Left ventricle myocardium inferior (tissue), 1 donor: Measurements from ENCODE around the gene KCTD14. TPM values are rescaled to one million over a fixed set of nuclear protein-coding genes. Genes with fewer than 3 reads are reported as not detected.
"Not testable (repeated sequence)": the region's sequence is repeated elsewhere in the genome, so short reads cannot be mapped to it uniquely, and the experiment has no call there.

Source experiments
- DNase-seq: peaks from one replicate; pipeline ENCODE4 v3.0.0-alpha.2; 2020
- H3K27ac ChIP-seq: fragments of 200-600 bp; replicated peaks from 2 replicates; pipeline ENCODE4 v1.8.0; 2021
- H3K27me3 ChIP-seq: fragments of 200-600 bp; 2 replicates; pipeline ENCODE4 v1.8.0; 2021; ENCODE audit warnings: low read depth
- H3K36me3 ChIP-seq: fragments of 200-600 bp; 2 replicates; pipeline ENCODE4 v1.8.0; 2021
- H3K4me1 ChIP-seq: fragments of 200-600 bp; 2 replicates; pipeline ENCODE4 v1.8.0; 2021
- H3K4me3 ChIP-seq: fragments of 200-600 bp; 2 replicates; pipeline ENCODE4 v1.8.0; 2021; ENCODE audit warnings: mild to moderate bottlenecking, moderate library complexity
- H3K9me3 ChIP-seq: fragments of 200-600 bp; replicated peaks from 2 replicates; pipeline ENCODE4 v1.8.0; 2021
- intact Hi-C: fragments of 100-400 bp; cut with micrococcal nuclease; formaldehyde crosslinking; loops from one replicate; pipeline ENCODE4 v1.11.0; 2022
- total RNA-seq: library from RNA; stranded (reverse); fragmentation: NEBNext Ultra II Directional; extraction: Animal tissue kit (Norgen Biotek cat#: 25700); gene quantifications from one replicate; pipeline ENCODE4 v1.2.1, GENCODE V29; 2021
- TF ChIP-seq, protein P1 (sequence below): fragments of 200-600 bp; IDR thresholded peaks from 2 replicates; pipeline ENCODE4 v1.8.0; 2021; ENCODE audit warnings: antibody characterized with exemption, mild to moderate bottlenecking, borderline replicate concordance
- donor health status: DM: no; HTN: yes; CAD: no; lungs with severe emphysema.

KCTD14 gene
- total RNA-seq, 1 donor from 2014 or later: 0.16 TPM

- H3K27me3 ChIP-seq: no peaks in the 10 kb centered on the region
- H3K9me3 ChIP-seq: no peaks in the 10 kb centered on the region
- intact Hi-C loops: no loop called here
- no peaks in the 10 kb centered on the region for H3K36me3 ChIP-seq
- peak; percentile 55 for DNase-seq
- H3K27ac ChIP-seq: no peak overlapping the region
- H3K4me1 ChIP-seq: peaks cover 11% of the 10 kb centered on the region
- H3K4me3 ChIP-seq: no peak overlapping the region
- TF ChIP-seq, protein P1, sequence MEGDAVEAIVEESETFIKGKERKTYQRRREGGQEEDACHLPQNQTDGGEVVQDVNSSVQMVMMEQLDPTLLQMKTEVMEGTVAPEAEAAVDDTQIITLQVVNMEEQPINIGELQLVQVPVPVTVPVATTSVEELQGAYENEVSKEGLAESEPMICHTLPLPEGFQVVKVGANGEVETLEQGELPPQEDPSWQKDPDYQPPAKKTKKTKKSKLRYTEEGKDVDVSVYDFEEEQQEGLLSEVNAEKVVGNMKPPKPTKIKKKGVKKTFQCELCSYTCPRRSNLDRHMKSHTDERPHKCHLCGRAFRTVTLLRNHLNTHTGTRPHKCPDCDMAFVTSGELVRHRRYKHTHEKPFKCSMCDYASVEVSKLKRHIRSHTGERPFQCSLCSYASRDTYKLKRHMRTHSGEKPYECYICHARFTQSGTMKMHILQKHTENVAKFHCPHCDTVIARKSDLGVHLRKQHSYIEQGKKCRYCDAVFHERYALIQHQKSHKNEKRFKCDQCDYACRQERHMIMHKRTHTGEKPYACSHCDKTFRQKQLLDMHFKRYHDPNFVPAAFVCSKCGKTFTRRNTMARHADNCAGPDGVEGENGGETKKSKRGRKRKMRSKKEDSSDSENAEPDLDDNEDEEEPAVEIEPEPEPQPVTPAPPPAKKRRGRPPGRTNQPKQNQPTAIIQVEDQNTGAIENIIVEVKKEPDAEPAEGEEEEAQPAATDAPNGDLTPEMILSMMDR: no peak
Observed at GRCh38 chr11:78030429-78031325, 7.6 kb upstream of the KCTD14 start.

- H3K4me1 ChIP-seq: peaks cover 13% of the 10 kb centered on the region
- H3K9me3 ChIP-seq, DNase-seq, H3K27me3 ChIP-seq, H3K4me3 ChIP-seq, H3K27ac ChIP-seq, H3K36me3 ChIP-seq, intact Hi-C loops: not testable (repeated sequence)
Observed at GRCh38 chr11:78028423-78028822, 5.3 kb upstream of the KCTD14 start.

DNA sequence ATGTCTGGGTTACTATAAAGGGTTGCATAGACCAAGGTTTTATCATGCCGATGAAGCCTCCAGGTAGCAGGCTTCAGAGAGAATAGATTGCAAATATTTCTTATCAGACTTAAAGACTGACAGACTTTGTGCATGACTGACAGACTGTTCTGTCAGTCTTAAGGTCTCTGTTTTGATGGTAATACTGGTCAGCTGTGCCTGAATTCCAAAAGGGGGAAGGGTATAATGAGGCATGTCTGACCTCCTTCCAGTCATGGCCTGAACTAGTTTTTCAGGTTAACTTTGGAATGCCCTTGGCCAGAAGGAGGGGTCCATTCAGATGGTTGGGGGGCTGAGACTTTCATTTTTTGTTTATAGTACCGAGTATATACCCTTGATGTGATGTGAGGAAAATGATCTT, 4.7 kb upstream of the KCTD14 start:
- Histone ChIP-seq H3K4me3 (no peak overlapping the region), H3K9me3 (no peaks in the 10 kb centered on the region), H3K27ac (no peak overlapping the region), H3K36me3 (no peaks in the 10 kb centered on the region), H3K4me1 (peaks cover 19% of the 10 kb centered on the region), H3K27me3 (peaks cover 13% of the 10 kb centered on the region)
- no peak for DNase-seq
- intact Hi-C loops: no loop called here
- TF ChIP-seq, protein P1: no peak

- TF ChIP-seq, protein P1: no peak
- Histone ChIP-seq H3K27me3 (peaks cover 17% of the 10 kb centered on the region), H3K27ac (no peak overlapping the region), H3K9me3 (no peaks in the 10 kb centered on the region), H3K36me3 (no peaks in the 10 kb centered on the region), H3K4me1 (peaks cover 11% of the 10 kb centered on the region), H3K4me3 (no peak overlapping the region)
- intact Hi-C loops: no loop called here
- no peak for DNase-seq
Observed at GRCh38 chr11:78025378-78025777, 2.3 kb upstream of the KCTD14 start.

GRCh38 chr11:78023426-78023825, 350 bp upstream of the KCTD14 start:
- no peak overlapping the region for H3K27ac ChIP-seq
- intact Hi-C loops: no loop called here

More at GRCh38 chr11:78023426-78023825, 350 bp upstream of the KCTD14 start:
- peaks cover 8% of the 10 kb centered on the region for H3K4me1 ChIP-seq
- DNase-seq: no peak
- no peaks in the 10 kb centered on the region for H3K36me3 ChIP-seq
- no peaks in the 10 kb centered on the region for H3K9me3 ChIP-seq
- peaks cover 17% of the 10 kb centered on the region for H3K27me3 ChIP-seq
- peak overlapping the region; percentile 62 for H3K4me3 ChIP-seq
- TF ChIP-seq, protein P1: no peak
